Measurements from ENCODE around the gene WNK4.

The WNK4 gene

GRCh38 chr17:42797067-42798007 lies 16.9 kb downstream of the WNK4 start:
- no peak for DNase-seq

- DNase-seq = no peak
These were observed 17.6 kb downstream of the WNK4 start for GRCh38 chr17:42798011-42798382.

GRCh38 chr17:42798383-42799380 lies 18.3 kb downstream of the WNK4 start, which contains the start of the genes CNTD1 and COA3:
TSS of gene CNTD1 (plus strand) at chr17:42798861. CDS start at chr17:42799068, 207 bp downstream.
TSS of gene COA3 (minus strand) at chr17:42798704. CDS start at chr17:42798681, 23 bp downstream.
- DNase-seq = peak; percentile 92

- no peak for DNase-seq
These were observed 22.9 kb downstream of the WNK4 start for GRCh38 chr17:42803074-42803883.

GRCh38 chr17:42804918-42805367 lies 24.5 kb downstream of the WNK4 start:
- no peak for DNase-seq

GRCh38 chr17:42806249-42806648 lies 25.8 kb downstream of the WNK4 start:
- DNase-seq = peak; percentile 7

GRCh38 chr17:42809250-42809649 lies 28.8 kb downstream of the WNK4 start:
- DNase-seq = peak; percentile 22

- peak; percentile 0 for DNase-seq
These were observed 34.4 kb downstream of the WNK4 start for GRCh38 chr17:42814633-42815399.

GRCh38 chr17:42817866-42818265 lies 37.5 kb downstream of the WNK4 start:
- peak; percentile 28 for DNase-seq

- DNase-seq = no peak
These were observed 38.0 kb downstream of the WNK4 start for GRCh38 chr17:42818379-42818778.

GRCh38 chr17:42819939-42820535 lies 39.6 kb downstream of the WNK4 start:
- peak; percentile 87 for DNase-seq

GRCh38 chr17:42821176-42821575 lies 40.8 kb downstream of the WNK4 start:
- DNase-seq = peak; percentile 8

GRCh38 chr17:42827472-42827871 lies 47.1 kb downstream of the WNK4 start:
- no peak for DNase-seq

GRCh38 chr17:42830971-42831370 lies 50.6 kb downstream of the WNK4 start:
- no peak for DNase-seq

GRCh38 chr17:42832213-42832933 lies 52.0 kb downstream of the WNK4 start:
- no peak for DNase-seq

GRCh38 chr17:42832934-42833766 lies 52.7 kb downstream of the WNK4 start, which contains the start of gene PSME3:
TSS of gene PSME3 (plus strand) at chr17:42833397. CDS start at chr17:42833632, 235 bp downstream.
- peak; percentile 96 for DNase-seq

- DNase-seq = peak; percentile 50
These were observed 53.5 kb downstream of the WNK4 start for GRCh38 chr17:42833767-42834422.

GRCh38 chr17:42835732-42836131 lies 55.3 kb downstream of the WNK4 start:
- no peak for DNase-seq

All from activated CD8-positive, alpha-beta memory T cell treated with anti-CD3 and anti-CD28 coated beads, Interleukin-2, amount 50 U/mL, for 48 hours (primary cell).